CD4-positive, alpha-beta T cell treated with Interleukin-17A for 4 hours (primary cell): ENCODE results near the gene PLA2G6.

Source experiments
- DNase-seq: peaks from one replicate; pipeline ENCODE4 v3.0.0-alpha.2; 2020; ENCODE audit warnings: mixed read lengths

The PLA2G6 gene

DNA sequence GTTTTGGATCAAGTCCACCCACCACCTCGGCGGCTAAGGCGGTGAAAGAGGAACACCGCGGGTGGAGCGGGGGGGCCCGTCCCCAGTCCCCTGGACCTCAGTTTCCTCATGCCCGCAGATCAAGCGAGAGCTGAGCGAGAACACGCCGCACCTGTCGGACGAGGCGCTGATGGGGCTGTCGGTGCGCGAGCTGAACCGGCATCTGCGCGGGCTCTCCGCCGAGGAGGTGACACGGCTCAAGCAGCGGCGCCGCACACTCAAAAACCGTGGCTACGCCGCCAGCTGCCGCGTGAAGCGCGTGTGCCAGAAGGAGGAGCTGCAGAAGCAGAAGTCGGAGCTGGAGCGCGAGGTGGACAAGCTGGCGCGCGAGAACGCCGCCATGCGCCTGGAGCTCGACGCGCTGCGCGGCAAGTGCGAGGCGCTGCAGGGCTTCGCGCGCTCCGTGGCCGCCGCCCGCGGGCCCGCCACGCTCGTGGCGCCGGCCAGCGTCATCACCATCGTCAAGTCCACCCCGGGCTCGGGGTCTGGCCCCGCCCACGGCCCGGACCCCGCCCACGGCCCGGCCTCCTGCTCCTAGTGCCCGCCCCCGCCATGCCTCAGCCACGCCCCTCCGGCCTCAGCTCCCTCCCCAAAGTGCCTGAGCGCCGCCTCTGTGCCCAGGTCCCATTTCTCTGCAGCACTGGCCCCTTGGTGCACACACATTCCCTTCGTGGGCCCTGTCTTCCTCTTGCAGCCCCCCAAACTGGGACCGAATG is 32.8 kb upstream of the PLA2G6 start:
- DNase-seq = peak; percentile 85

DNA sequence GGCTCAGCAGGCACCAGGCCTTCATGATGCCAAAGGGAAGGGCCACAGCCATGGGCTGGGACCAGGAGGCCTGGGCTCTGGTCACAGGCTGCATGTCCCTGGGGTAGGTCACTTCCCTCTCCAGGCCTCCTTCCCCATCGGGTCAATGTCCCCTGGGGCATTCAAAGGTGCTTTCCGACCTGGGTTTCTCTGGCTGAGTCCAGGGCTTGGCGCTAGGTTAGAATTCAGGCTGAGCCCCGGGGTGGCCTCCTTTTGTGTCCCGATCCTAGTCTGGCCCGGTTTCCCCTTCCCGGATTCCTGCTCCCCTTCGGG is 32.3 kb upstream of the PLA2G6 start:
- DNase-seq = no peak

DNA sequence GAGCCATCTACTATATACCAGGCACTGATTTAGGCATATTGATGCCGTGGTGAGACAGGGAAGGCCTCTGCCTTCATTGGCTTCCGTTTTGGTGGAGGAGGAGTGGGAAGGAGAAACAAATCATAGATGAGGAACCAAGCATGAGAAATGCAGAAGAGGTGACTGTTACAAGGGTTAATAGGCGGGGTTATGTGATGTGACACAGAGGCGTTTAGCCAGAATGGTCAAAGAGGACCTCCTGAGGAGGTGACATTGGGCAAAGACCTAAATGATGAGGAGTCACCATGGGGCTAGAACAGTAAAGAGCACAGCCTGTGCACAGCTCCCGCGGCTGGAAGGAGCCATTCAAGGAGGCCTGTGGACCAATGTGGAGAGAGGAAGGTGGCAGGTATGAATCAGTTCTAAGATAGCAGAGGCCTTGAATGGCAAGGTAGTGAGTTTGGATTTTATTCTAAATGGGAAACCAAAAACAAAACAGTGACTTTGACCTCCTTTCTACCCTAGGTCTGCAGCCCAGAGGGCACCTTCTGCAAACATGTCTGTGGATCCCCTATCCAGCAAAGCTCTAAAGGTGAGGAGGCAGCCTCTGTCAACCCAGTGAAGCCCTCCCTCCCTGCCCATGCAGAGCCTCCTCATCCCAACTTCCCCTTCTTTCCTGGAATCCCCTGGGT is 31.8 kb upstream of the PLA2G6 start:
- no peak for DNase-seq

DNA sequence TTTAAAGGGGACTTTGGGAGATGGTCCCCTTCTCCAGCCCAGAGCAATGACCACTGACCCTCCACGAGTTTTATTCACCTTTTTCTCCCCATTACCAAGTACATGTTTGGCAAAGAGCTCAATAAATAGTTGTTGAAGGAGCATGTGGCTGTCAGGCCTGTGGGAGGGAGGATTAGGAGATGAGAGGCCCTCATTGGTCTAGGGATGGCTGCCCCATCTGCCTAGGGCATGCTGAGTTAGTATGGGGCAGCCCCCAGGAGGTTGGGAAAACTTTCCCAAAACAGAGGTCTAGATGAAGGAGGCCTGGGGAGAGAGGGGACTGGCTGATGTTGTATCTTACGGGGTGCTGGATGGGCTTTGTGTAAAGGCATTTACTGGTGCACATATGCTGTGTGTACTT is 30.8 kb upstream of the PLA2G6 start:
- DNase-seq = no peak

DNA sequence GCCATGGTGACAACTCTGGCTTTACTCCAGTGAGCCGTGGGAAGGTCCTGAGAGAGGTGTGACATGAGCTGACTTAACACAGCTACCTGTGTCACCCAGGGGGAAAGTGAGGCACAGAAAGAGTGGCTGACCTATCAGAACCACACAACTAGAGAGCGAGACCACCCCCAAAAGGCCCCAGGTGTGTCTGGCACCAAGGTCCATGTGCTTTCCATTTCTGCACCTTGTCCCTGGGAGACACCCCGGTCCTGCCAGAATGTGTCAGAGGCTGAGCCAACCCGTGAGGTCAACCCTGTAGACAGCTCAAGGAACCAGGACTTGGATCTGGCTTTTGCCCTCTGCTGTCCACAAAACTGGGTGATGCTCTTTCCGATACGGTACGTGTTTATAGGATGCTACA is 29.9 kb upstream of the PLA2G6 start:
- no peak for DNase-seq

DNA sequence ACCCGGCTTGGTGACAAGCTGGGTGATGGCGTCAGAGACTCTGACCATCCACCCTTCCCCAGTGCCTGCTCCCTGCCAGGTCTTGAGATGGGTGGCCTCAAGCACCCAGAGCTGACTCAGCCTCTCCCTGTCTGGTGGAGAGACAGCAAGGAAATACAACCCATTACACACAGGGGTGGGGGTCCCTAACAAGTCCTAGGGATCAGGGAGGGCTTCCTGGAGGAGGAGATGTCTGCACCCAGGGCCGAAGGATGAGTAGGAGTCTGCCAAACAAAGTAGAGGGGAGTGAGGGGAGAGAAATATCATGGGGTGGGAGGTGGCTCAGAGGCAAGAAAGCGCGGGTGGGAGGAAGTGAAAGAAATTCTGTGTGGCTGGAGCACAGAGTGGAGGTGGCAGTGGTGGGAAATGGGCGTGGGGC is 26.9 kb upstream of the PLA2G6 start:
- no peak for DNase-seq

DNA sequence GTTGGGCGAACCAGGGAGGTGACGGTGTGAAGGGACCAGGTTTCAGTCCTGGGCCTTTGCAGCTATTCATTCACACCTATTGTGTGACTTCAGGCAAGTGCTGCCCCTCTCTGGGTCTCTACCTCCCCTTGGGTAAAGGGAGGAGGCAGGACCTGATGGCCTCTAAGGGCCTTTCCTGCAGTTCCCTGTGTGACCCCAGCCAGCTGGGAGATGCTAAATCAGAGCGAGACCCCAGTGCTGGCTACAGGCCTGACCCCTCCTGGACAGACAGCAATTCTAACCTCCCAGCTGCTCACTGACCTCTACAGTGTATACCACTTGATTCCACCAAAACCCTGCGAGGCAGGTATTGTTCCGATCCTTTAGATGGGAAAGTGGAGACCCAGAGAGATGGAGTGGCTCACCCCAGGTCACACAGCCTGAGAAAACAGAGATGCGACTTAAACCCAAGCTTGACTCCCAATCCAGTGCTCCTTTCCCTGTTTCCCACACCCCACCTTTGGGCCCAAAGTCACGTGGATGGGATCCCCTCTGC is 26.3 kb upstream of the PLA2G6 start:
- DNase-seq = no peak

DNA sequence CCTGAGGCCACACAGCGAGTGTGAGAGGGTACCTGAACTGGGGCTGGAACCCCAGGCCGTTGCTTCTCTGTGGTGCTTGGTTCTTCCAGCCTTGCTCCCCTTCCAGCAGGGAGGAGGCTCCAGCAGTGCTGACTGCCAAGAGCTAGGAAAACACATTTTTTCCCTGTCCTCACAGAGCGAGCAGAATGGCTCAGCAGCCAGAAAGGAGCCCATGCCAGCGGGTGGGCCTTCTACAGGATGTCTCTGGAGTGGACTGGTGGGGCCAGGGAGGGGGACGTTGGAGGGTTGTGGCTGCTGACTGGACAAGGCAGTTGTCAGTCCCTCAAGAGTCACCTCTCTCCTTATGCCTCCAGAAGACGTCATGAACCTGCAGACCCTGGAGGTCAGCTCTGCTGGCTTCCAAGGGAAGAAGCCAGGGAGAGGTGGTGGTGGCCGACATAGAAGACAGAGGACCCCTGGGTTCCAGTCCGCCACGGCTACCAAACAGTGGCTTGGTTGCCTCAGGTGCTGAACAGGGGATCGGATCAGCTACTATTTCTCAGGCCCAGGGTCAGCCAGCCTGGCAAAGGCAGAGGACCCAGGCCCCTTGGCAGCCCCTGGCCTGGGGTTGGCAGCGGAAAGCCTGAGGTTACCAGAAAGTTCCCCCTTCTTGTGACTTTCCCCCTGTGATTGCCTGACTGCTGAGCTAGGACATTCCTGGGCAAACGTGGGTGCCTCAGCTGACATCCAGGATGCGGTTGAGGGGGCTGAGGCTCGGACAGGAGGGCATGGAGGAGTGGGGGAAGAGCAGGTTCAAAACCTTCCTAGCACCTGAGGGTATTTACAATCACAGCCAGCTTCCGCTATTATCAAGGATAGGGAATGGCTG is 23.9 kb upstream of the PLA2G6 start:
- no peak for DNase-seq

DNA sequence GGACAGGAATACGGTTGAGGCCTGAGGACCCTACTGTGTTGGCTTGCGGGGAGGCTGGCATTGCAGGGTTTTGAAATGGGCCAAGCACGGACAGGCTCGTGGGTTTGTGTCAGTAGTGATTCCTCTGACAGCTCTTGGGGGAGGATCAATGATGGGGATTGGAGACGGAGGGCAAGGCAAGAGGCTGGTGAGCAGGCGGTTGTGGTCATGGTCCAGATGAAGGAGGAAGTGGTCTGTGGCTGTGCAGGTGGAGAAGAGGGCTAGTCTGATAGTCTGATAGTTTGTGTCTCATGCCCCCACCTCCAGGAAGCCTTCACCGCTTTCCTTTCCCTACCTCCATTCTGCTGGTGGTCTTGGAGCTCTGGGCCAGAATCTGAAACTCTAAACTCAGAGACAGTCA is 23.2 kb upstream of the PLA2G6 start:
- DNase-seq = no peak

DNA sequence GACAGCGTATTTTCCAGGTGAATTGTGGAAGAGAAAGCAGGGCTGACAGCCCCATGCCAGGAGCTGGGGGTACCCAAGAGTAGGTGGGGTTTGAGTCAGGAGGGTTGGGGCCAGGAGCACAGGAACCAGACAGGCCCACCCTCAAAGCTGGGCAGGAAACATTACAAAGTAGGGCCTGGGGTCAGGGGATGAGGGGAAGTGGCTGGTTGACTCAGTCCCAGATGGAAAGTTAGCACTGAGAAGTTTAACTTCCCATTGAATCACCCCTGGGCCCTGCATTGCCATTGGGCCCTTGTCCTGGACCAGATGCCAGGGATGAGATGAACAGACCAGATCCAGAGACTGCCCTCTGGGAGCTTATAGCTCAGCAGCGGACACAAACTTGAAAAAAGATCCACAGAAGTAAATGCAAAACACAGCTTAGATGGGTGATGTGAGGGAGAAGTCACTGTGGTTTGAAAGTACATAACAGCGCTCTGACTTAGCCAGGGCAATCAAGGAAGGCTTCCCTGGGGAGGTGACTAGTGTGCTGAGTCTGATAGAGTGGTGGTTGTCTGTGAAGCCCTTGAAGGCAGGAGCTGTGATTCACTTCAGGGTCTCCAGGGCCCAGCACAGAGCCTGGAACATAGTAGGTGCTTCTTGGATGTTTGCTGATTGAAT is 22.4 kb upstream of the PLA2G6 start:
- no peak for DNase-seq

DNA sequence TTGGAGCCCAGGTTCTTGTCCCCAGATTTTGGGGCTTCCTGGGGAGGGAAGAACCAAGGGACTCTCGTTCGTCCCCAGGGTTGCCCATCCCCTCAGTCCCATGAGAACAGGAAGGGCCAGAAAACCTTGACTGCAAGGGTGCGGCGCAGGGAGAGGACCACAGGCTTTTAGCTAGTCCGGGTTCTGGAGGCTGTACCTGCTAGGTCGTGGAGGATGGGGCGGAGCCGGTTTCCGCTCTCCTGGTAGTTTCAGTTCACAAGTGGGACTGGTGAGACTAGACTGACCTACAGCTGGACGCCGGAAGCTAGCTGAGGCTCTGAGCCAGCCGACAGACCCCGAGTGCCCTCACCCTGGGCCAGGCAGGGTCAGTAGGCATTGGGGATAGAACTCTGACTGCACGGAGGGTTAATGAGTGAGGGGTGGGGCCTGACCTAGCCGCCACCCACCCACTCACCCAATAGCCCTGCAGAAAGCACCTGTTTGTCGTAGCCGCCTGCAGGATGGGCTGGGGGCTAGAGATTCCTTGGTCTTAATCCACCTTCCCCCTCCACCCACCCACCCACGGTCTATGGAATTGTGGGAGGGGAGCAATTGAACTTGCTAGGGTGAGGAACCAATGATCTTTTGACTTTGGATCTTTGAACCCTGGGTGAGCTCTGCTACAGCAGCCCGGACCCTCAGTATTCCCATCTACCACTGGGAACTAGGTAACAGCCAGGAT is 21.6 kb upstream of the PLA2G6 start:
- peak; percentile 63 for DNase-seq

DNA sequence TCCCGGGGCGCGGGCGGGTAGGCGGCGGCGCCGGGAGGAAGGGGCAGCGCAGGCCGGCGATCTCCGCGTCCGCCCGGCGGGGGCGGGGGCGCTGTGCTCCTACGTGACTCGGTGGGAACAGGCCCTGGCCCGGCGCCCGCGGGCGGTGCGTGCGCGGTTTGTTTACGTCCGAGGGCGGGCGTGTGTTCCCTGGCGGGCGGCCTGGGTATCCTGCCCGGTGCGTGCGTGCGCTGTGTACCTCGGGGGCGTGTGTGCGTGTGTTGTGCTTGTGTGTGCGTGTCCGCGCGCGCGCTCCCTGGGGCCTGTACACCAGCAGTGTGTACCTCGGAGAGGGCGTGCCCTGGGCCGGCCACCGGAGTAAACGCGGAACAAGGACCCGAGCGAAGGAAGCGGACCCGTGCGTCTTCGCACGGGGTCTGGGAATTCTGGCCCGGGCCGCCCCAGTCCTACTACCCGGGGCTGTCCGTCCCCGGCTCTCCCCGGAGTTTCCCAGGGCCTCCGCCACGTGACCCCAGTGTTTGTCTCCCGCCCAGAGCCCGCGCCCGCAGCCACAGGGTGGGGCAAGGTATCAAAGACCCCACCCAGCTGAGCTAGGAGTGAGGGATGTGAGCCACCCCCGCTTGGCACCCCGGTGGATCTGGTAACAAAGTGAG is 20.9 kb upstream of the PLA2G6 start:
- DNase-seq = peak; percentile 66

DNA sequence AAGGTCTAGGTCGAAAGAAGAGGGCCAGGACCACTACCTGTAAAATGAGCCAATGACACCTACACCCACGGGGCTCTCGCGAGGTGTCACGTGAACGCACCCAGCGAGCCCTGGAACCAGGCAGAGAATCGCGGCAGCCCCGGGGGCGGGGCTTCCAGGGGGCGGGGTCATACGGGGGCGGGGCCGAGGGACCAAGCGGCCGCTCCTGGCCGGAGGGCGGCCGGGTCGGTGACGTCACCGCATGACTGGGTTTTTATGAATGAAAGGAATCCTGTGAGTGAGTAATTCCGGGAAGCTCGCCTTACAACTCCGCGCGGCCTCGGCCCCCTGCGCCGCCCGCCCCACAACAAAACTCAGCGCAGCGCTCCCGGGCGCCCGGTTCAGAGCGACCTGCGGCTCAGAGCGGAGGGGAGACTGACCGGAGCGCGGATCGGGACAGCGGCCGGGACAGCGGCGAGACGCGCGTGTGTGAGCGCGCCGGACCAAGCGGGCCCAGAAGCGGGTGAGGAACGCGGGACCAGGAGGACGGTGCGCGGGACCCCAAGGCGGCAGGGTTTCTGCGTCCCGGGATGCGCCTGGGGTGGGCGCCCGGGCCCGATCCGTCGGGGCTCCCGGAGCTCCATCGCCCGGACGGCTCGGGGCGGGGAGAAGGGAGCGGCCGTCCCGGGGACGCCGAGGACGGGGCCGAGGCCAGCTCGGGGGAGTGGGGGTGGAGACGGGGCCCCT is 20.2 kb upstream of the PLA2G6 start, which contains the start of gene MAFF:
Gene MAFF (plus strand): TSS at position 284 of the 726 bp plus-strand sequence. CDS start 11,860 bp downstream, outside the sequence.
- peak; percentile 95 for DNase-seq

DNA sequence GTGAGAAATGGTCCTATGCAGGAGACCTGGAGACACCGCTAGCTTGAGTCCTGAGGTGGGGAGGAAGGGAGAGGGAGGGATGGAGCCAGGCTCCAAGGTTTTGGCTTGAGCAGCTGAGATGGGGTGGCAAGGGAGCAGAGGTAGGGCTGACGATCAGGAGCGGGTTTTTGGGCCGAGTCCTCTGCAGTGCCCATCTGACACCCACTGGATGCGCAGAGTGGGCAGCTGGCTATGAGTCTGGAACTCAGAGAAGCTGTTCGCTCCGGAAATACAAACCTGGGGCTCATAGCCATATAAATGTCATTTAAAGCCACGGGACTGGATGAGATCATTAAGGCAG is 19.7 kb upstream of the PLA2G6 start:
- no peak for DNase-seq

DNA sequence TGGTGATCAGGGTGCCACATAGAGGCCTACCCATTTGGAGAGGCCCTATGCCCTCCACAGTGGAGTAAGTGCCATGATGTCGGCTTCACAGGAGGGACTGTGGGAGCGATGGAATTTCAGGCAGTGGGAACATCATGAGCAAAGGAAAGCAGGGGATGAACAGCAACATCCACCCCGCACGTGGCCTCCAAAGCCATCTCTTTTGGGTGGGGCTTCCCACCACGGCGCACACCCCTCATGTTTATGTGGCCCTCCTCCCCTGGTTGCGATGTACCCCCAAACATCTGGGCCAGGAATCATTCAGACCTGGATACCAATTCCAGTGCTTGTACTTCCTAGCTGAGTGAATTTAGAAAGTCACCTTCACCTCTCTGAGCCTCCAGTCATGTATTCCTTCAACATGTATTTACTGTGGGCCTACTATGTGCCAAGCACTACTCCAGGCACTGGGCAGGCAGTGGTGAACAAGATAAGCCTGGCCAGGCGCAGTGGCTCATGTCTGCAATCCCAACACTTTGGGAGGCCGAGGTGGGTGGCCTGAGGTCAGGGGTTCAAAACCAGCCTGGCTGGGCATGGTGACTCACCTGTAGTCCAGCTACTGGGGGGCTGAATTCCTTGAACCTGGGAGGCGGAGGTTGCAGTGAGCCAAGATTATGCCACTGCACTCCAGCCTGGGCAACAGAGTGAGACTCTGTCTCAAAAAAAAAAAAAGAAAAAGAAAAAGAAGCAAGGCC is 18.4 kb upstream of the PLA2G6 start:
- DNase-seq = no peak

DNA sequence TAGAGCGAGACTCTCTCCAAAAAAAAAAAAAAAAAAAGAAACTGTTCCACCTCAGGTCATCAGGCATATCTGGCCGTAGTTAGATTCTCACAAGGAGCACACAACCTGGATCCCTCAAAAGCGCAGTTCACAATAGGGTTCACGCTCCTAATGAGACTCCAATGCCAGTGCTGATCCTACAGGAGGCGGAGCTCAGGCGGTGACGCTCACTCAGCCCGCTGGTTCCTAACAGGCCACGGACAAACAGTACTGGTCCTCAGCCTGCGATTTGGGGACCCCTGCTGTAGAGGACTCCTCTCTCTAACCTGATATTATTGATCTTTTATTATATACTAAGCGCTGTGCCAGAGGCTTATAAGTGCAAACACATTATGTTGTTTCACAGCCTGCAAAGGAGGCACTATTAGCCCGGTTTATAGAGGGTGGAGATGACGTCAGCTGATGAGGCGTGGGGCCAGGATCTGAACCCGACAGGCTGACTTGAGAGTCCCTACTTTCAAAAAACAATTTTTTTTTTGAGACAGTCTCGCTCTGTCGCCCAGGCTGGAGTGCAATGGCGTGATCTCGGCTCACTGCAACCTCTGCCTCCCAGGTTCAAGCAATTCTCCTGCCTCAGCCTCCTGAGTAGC is 15.3 kb upstream of the PLA2G6 start:
- DNase-seq = no peak

DNA sequence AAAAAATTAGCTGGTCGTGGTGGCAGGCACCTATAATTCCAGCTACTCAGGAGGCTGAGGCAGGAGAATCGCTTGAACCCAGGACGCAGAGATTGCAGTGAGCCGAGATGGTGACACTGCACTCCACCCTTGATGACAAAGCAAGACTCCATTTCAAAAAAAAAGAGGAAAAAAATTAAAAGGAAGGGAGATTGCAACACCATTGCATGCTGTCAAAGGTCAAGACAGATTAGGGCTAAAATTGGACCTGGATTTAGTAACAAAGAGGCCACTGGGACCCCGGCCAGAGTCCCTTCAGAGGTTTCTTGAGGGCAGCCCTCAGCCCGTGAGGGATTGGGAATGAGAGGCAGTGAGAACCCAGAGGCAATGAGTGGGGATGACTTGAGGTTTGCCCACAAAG is 11.9 kb upstream of the PLA2G6 start:
- no peak for DNase-seq

DNA sequence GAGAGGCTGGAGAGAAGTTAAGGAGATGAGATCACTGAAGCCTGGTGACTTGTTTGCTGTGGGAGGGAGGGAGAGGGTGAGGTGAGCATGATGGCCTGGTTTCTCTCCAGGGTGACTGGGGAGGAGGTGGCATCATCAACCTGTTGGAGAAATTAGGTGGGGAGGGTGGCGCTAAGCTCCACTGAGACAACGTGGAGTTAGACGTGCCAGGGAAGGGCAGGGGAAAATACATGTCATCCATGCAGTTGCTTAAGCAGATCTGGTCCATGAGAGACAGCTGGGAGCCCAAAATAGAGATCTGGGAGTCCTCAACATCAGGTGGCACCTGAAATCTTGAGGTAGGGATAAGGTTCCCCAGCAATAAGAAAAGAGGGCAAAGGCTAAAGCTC is 10.8 kb upstream of the PLA2G6 start:
- no peak for DNase-seq

DNA sequence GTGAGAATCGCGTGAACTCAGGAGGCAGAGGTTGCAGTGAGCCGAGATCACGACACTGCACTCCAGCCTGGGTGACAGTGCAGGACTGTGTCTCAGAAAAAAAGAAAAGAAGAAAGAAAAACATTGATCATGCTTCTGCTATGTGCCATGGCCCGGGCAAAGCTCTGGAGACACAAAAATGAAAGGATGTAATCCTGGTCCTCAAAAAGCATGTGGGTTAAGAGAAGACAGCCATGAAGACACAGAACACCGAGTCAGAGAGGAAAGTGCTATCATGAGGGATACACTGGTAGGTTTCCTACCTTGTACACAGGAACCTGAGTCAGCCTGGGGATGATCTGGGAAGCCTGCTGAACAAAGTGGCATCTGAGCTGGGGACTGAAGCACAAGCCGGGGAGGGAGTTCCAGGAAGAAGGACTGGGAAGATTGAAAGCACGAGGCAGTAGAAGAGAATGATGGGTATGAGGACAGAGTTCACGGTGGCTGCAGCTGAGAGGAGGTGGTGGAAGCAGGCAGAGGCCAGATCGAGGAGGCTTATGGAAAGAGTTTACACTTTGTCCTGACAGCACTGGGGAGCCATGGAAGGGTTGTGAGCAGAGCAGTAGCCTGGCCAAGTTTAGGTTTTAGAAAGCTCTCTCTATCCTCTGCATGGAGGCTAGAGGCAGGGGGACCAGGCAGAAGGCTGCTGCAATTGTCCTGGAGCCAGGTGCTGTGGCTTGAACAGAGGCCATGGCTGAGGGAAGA is 10.3 kb upstream of the PLA2G6 start:
- DNase-seq = no peak
